GM23338 (cell line): ENCODE measurements around the gene NCK2. TPM values are rescaled to one million over a fixed set of nuclear protein-coding genes. Genes with fewer than 3 reads are reported as not detected.

Experiments
- ATAC-seq: fragments of 200-7000 bp; cut with Tn5 transposase; 3 replicates; pipeline ENCODE4 v1.9.1; 2020
- DNase-seq: peaks from one replicate; pipeline ENCODE4 v3.0.0-alpha.2; 2015; ENCODE audit warnings: low spot score
- H2AFZ ChIP-seq: fragments of 200-600 bp; sonication (generic); 2 replicates; pipeline ENCODE4 v1.8.0; 2016; ENCODE audit warnings: antibody characterized with exemption, mild to moderate bottlenecking, moderate library complexity
- H3F3A ChIP-seq: fragments of 200-600 bp; sonication (generic); replicated peaks from 2 replicates; pipeline ENCODE4 v1.8.0; 2017; ENCODE audit warnings: antibody characterized with exemption, mixed run types, low read depth
- H3K27ac ChIP-seq: fragments of 200-600 bp; sonication (generic); 2 replicates; pipeline ENCODE4 v1.6.1; 2016; ENCODE audit warnings: low read depth
- H3K27me3 ChIP-seq: fragments of 200-600 bp; sonication (generic); 2 replicates; pipeline ENCODE4 v1.8.0; 2016; ENCODE audit warnings: mild to moderate bottlenecking, mixed run types, moderate library complexity; ENCODE audit not compliant: insufficient read depth
- H3K36me3 ChIP-seq: fragments of 200-600 bp; sonication (generic); 2 replicates; pipeline ENCODE4 v1.8.0; 2016; ENCODE audit warnings: mild to moderate bottlenecking; ENCODE audit not compliant: insufficient read depth
- H3K4me1 ChIP-seq: fragments of 200-600 bp; sonication (generic); 2 replicates; pipeline ENCODE4 v1.8.0; 2016; ENCODE audit warnings: mild to moderate bottlenecking, moderate library complexity; ENCODE audit not compliant: insufficient read depth
- H3K4me2 ChIP-seq: fragments of 200-600 bp; sonication (generic); 2 replicates; pipeline ENCODE4 v1.7.1; 2017; ENCODE audit warnings: mixed run types
- H3K4me3 ChIP-seq: fragments of 200-600 bp; sonication (generic); 2 replicates; pipeline ENCODE4 v1.6.1; 2016; ENCODE audit warnings: mixed run types
- H3K79me2 ChIP-seq: fragments of 200-600 bp; sonication (generic); replicated peaks from 2 replicates; pipeline ENCODE4 v1.8.0; 2017; ENCODE audit warnings: mild to moderate bottlenecking; ENCODE audit not compliant: insufficient read depth
- H3K9me2 ChIP-seq: fragments of 200-600 bp; sonication (generic); 2 replicates; pipeline ENCODE4 v1.8.0; 2017; ENCODE audit not compliant: insufficient read depth
- H4K20me1 ChIP-seq: fragments of 200-600 bp; sonication (generic); replicated peaks from 2 replicates; pipeline ENCODE4 v1.8.0; 2017; ENCODE audit warnings: mild to moderate bottlenecking; ENCODE audit not compliant: insufficient read depth
- H3K27ac Mint-ChIP-seq: 2 replicates; pipeline ENCODE4 v1.8.0; 2020; ENCODE audit warnings: inconsistent platforms, mild to moderate bottlenecking, moderate library complexity, mixed read lengths
- H3K27me3 Mint-ChIP-seq: 3 replicates; pipeline ENCODE4 v1.8.0; 2022; ENCODE audit warnings: low read depth, mild to moderate bottlenecking, moderate library complexity, mixed read lengths, inconsistent platforms; ENCODE audit not compliant: insufficient read depth, poor library complexity
- H3K36me3 Mint-ChIP-seq: 3 replicates; pipeline ENCODE4 v1.8.0; 2021; ENCODE audit warnings: low read depth, mild to moderate bottlenecking, inconsistent platforms, moderate library complexity, mixed read lengths
- H3K4me1 Mint-ChIP-seq: 3 replicates; pipeline ENCODE4 v1.8.0; 2020; ENCODE audit warnings: mild to moderate bottlenecking, inconsistent platforms, mixed read lengths
- H3K4me3 Mint-ChIP-seq: 3 replicates; pipeline ENCODE4 v1.8.0; 2021; ENCODE audit warnings: moderate library complexity, mild to moderate bottlenecking, inconsistent platforms, mixed read lengths
- H3K9me3 Mint-ChIP-seq: 3 replicates; pipeline ENCODE4 v1.8.0; 2020; ENCODE audit warnings: moderate library complexity, mild to moderate bottlenecking, inconsistent platforms, mixed read lengths
- CREB1 ChIP-seq: fragments of 250-450 bp; sonication (Bioruptor Pico); IDR thresholded peaks from 2 replicates; pipeline ENCODE4 v1.5.0; 2020; ENCODE audit warnings: low read depth, mild to moderate bottlenecking, moderate library complexity
- EZH2 ChIP-seq: fragments of 200-600 bp; sonication (generic); IDR thresholded peaks from one replicate; pipeline ENCODE4 v1.8.0; 2017; ENCODE audit warnings: antibody characterized with exemption, mild to moderate bottlenecking, low read depth; ENCODE audit not compliant: unreplicated experiment
- EZH2phosphoT487 ChIP-seq: fragments of 200-600 bp; sonication (generic); IDR thresholded peaks from one replicate; pipeline ENCODE4 v1.8.1; 2018; ENCODE audit warnings: antibody characterized with exemption; ENCODE audit not compliant: unreplicated experiment
- JUNB ChIP-seq: IDR thresholded peaks from one replicate; pipeline ENCODE4 v1.6.1; 2016; ENCODE audit warnings: antibody characterized with exemption; ENCODE audit not compliant: unreplicated experiment
- NANOG ChIP-seq: IDR thresholded peaks from 2 replicates; pipeline ENCODE4 v1.6.1; 2016; ENCODE audit warnings: antibody characterized with exemption, borderline replicate concordance
- POLR2AphosphoS5 ChIP-seq: IDR thresholded peaks from 2 replicates; pipeline ENCODE4 v1.6.1; 2016; ENCODE audit warnings: antibody characterized with exemption, low read depth
- STAT1 ChIP-seq: IDR thresholded peaks from one replicate; pipeline ENCODE4 v1.6.1; 2016; ENCODE audit warnings: antibody characterized with exemption; ENCODE audit not compliant: unreplicated experiment
- ZNF114 ChIP-seq: fragments of 250-450 bp; sonication (Bioruptor Pico); IDR thresholded peaks from 2 replicates; pipeline ENCODE4 v1.5.0; 2020; ENCODE audit warnings: mild to moderate bottlenecking, moderate library complexity
- ZNF331 ChIP-seq: fragments of 250-450 bp; sonication (Bioruptor Pico); IDR thresholded peaks from 2 replicates; pipeline ENCODE4 v1.5.0; 2020; ENCODE audit warnings: low read depth, mild to moderate bottlenecking, moderate library complexity
- polyA plus RNA-seq: library from polyadenylated mRNA; unstranded; fragments of >200 nt; fragmentation: Nextera tagmentation; extraction: Ambion mirVana; gene quantifications from 2 replicates; pipeline ENCODE4 v1.2.1, GENCODE V29; 2016
- total RNA-seq: library from RNA; depleted of rRNA; stranded (reverse); fragments of >200 nt; shearing (Covaris generic); gene quantifications from 2 replicates; pipeline ENCODE4 v1.2.3, GENCODE V29; 2014
- TF ChIP-seq, protein P1 (sequence below): fragments of 250-450 bp; sonication (Bioruptor Pico); IDR thresholded peaks from 2 replicates; pipeline ENCODE4 v1.5.0; 2020; ENCODE audit warnings: mild to moderate bottlenecking, moderate library complexity
- TF ChIP-seq, protein P2 (sequence below): IDR thresholded peaks from 2 replicates; pipeline ENCODE4 v1.6.1; 2016; ENCODE audit warnings: antibody characterized with exemption
- TF ChIP-seq, protein P3 (sequence below), 2 experiments: fragments of 200-600 bp in 1 of 2; sonication (generic) in 1 of 2; conservative IDR thresholded peaks; 2 replicates each; pipeline versions ENCODE4 v1.5.1 to v1.6.1; 2016 to 2017; ENCODE audit warnings: antibody characterized with exemption in 2 of 2, low read depth in 2 of 2, mild to moderate bottlenecking in 2 of 2, moderate library complexity in 1 of 2
- TF ChIP-seq, protein P4 (sequence below): IDR thresholded peaks from one replicate; pipeline ENCODE4 v1.6.1; 2018; ENCODE audit warnings: antibody characterized with exemption; ENCODE audit not compliant: unreplicated experiment

The NCK2 gene
- total and polyA plus RNA-seq, 2 experiments from 2014 or later, result 26.9 to 59.9 TPM

DNA sequence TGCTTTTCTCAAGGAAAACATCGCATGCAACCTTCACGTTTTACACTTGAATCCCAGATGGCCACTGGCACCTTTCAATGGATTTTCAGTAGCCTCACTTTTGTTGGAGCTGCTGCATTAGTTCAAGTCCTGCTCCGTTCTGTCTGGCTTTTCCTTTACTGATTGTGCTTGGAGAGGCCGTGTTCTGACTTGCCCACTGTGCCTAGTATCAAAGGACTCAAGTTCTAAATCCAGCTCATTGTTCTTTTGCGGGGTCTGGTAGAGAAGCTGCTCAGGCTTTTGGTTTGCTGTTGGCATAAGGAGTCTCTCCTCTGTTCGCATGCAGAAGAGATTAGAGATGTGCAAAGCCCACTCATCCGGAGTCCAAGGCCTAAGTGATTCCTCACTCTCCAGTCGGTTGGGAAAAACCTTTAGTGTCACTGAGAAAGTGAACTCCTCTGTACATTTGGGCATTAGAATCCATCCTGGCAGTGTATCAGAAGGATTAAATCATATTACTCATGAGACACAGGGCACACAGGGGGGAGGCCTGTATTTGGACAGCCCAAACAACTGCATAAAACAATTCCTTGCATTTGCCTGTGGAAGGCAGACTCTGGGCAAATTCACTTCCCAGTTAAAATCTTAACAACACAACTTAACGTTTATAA is 69.7 kb downstream of the NCK2 start:
- H3F3A ChIP-seq, result no peaks in the 10 kb centered on the region
- H3K9me2 ChIP-seq, result no peaks in the 10 kb centered on the region
- H3K27ac ChIP-seq, result 0 out of 2 replicates have a peak overlapping the region, but pooled peaks have one; percentile 39
- no peak overlapping the region for H3K4me3 ChIP-seq
- no peak overlapping the region for H3K4me2 ChIP-seq
- Mint-ChIP-seq H3K36me3 (peaks cover 18% of the 10 kb centered on the region; the same call in 2 of the 3 replicates), H3K27ac (peak overlapping the region; percentile 61; the same call in 1 of the 2 replicates), H3K27me3 (peaks cover 2% of the 10 kb centered on the region), H3K4me1 (peaks cover 39% of the 10 kb centered on the region), H3K9me3 (no peaks in the 10 kb centered on the region), H3K4me3 (no peak overlapping the region)
- H3K27me3 ChIP-seq, result no peaks in the 10 kb centered on the region
- H3K79me2 ChIP-seq, result peaks cover 79% of the 10 kb centered on the region
- ATAC-seq (no peak), DNase-seq (no peak)
- H2AFZ ChIP-seq, result no peak overlapping the region
- H4K20me1 ChIP-seq, result peaks cover 19% of the 10 kb centered on the region
- no peak for TF ChIP-seq EZH2
- no peak for TF ChIP-seq STAT1
- TF ChIP-seq, protein P1, sequence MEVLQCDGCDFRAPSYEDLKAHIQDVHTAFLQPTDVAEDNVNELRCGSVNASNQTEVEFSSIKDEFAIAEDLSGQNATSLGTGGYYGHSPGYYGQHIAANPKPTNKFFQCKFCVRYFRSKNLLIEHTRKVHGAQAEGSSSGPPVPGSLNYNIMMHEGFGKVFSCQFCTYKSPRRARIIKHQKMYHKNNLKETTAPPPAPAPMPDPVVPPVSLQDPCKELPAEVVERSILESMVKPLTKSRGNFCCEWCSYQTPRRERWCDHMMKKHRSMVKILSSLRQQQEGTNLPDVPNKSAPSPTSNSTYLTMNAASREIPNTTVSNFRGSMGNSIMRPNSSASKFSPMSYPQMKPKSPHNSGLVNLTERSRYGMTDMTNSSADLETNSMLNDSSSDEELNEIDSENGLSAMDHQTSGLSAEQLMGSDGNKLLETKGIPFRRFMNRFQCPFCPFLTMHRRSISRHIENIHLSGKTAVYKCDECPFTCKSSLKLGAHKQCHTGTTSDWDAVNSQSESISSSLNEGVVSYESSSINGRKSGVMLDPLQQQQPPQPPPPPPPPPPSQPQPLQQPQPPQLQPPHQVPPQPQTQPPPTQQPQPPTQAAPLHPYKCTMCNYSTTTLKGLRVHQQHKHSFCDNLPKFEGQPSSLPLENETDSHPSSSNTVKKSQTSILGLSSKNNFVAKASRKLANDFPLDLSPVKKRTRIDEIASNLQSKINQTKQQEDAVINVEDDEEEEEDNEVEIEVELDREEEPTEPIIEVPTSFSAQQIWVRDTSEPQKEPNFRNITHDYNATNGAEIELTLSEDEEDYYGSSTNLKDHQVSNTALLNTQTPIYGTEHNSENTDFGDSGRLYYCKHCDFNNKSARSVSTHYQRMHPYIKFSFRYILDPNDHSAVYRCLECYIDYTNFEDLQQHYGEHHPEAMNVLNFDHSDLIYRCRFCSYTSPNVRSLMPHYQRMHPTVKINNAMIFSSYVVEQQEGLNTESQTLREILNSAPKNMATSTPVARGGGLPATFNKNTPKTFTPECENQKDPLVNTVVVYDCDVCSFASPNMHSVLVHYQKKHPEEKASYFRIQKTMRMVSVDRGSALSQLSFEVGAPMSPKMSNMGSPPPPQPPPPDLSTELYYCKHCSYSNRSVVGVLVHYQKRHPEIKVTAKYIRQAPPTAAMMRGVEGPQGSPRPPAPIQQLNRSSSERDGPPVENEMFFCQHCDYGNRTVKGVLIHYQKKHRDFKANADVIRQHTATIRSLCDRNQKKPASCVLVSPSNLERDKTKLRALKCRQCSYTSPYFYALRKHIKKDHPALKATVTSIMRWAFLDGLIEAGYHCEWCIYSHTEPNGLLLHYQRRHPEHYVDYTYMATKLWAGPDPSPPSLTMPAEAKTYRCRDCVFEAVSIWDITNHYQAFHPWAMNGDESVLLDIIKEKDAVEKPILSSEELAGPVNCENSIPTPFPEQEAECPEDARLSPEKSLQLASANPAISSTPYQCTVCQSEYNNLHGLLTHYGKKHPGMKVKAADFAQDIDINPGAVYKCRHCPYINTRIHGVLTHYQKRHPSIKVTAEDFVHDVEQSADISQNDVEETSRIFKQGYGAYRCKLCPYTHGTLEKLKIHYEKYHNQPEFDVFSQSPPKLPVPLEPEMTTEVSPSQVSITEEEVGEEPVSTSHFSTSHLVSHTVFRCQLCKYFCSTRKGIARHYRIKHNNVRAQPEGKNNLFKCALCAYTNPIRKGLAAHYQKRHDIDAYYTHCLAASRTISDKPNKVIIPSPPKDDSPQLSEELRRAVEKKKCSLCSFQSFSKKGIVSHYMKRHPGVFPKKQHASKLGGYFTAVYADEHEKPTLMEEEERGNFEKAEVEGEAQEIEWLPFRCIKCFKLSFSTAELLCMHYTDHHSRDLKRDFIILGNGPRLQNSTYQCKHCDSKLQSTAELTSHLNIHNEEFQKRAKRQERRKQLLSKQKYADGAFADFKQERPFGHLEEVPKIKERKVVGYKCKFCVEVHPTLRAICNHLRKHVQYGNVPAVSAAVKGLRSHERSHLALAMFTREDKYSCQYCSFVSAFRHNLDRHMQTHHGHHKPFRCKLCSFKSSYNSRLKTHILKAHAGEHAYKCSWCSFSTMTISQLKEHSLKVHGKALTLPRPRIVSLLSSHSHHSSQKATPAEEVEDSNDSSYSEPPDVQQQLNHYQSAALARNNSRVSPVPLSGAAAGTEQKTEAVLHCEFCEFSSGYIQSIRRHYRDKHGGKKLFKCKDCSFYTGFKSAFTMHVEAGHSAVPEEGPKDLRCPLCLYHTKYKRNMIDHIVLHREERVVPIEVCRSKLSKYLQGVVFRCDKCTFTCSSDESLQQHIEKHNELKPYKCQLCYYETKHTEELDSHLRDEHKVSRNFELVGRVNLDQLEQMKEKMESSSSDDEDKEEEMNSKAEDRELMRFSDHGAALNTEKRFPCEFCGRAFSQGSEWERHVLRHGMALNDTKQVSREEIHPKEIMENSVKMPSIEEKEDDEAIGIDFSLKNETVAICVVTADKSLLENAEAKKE (CRISPR knock-in tag), result no peak
- TF ChIP-seq, protein P2, sequence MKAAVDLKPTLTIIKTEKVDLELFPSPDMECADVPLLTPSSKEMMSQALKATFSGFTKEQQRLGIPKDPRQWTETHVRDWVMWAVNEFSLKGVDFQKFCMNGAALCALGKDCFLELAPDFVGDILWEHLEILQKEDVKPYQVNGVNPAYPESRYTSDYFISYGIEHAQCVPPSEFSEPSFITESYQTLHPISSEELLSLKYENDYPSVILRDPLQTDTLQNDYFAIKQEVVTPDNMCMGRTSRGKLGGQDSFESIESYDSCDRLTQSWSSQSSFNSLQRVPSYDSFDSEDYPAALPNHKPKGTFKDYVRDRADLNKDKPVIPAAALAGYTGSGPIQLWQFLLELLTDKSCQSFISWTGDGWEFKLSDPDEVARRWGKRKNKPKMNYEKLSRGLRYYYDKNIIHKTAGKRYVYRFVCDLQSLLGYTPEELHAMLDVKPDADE, result no peak
- no peak for TF ChIP-seq CREB1 (CRISPR knock-in tag)
- TF ChIP-seq, protein P3, sequence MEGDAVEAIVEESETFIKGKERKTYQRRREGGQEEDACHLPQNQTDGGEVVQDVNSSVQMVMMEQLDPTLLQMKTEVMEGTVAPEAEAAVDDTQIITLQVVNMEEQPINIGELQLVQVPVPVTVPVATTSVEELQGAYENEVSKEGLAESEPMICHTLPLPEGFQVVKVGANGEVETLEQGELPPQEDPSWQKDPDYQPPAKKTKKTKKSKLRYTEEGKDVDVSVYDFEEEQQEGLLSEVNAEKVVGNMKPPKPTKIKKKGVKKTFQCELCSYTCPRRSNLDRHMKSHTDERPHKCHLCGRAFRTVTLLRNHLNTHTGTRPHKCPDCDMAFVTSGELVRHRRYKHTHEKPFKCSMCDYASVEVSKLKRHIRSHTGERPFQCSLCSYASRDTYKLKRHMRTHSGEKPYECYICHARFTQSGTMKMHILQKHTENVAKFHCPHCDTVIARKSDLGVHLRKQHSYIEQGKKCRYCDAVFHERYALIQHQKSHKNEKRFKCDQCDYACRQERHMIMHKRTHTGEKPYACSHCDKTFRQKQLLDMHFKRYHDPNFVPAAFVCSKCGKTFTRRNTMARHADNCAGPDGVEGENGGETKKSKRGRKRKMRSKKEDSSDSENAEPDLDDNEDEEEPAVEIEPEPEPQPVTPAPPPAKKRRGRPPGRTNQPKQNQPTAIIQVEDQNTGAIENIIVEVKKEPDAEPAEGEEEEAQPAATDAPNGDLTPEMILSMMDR (conservative IDR thresholded peaks at IDR 0.05; ENCODE audit: low read depth in 2 of 2), result no peak
- no peak for TF ChIP-seq POLR2AphosphoS5
- TF ChIP-seq ZNF114 (CRISPR knock-in tag), result no peak
- TF ChIP-seq NANOG, result no peak
- TF ChIP-seq ZNF331 (CRISPR knock-in tag), result no peak
- TF ChIP-seq JUNB, result no peak
- TF ChIP-seq, protein P4, sequence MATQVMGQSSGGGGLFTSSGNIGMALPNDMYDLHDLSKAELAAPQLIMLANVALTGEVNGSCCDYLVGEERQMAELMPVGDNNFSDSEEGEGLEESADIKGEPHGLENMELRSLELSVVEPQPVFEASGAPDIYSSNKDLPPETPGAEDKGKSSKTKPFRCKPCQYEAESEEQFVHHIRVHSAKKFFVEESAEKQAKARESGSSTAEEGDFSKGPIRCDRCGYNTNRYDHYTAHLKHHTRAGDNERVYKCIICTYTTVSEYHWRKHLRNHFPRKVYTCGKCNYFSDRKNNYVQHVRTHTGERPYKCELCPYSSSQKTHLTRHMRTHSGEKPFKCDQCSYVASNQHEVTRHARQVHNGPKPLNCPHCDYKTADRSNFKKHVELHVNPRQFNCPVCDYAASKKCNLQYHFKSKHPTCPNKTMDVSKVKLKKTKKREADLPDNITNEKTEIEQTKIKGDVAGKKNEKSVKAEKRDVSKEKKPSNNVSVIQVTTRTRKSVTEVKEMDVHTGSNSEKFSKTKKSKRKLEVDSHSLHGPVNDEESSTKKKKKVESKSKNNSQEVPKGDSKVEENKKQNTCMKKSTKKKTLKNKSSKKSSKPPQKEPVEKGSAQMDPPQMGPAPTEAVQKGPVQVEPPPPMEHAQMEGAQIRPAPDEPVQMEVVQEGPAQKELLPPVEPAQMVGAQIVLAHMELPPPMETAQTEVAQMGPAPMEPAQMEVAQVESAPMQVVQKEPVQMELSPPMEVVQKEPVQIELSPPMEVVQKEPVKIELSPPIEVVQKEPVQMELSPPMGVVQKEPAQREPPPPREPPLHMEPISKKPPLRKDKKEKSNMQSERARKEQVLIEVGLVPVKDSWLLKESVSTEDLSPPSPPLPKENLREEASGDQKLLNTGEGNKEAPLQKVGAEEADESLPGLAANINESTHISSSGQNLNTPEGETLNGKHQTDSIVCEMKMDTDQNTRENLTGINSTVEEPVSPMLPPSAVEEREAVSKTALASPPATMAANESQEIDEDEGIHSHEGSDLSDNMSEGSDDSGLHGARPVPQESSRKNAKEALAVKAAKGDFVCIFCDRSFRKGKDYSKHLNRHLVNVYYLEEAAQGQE, result no peak
- TF ChIP-seq EZH2phosphoT487, result no peak
- H3K4me1 ChIP-seq, result peaks cover 13% of the 10 kb centered on the region; the same call in 1 of the 2 replicates
- H3K36me3 ChIP-seq, result 0 out of 2 replicates have a peak, but pooled peaks cover 4% of the 10 kb centered on the region
